HG03280 (cell line): Measurements from ENCODE around the gene HS6ST1.

ENCODE experiments used
- ATAC-seq: cut with Tn5 transposase; IDR thresholded peaks from one replicate; pipeline ENCODE4 v1.9.1; 2021; ENCODE audit warnings: mild to moderate bottlenecking, moderate library complexity; ENCODE audit not compliant: unreplicated experiment

The HS6ST1 gene

GRCh38 chr2:128348701-128349100 is 30.0 kb upstream of the HS6ST1 start:
- ATAC-seq, result no peak

- ATAC-seq, result no peak
Measured at GRCh38 chr2:128347701-128348539, 29.3 kb upstream of the HS6ST1 start.

- no peak for ATAC-seq
Measured at GRCh38 chr2:128347171-128347558, 28.5 kb upstream of the HS6ST1 start.

GRCh38 chr2:128346291-128347170 is 27.9 kb upstream of the HS6ST1 start:
- ATAC-seq, result no peak

- ATAC-seq, result no peak
Measured at GRCh38 chr2:128345436-128346165, 26.9 kb upstream of the HS6ST1 start.

GRCh38 chr2:128344101-128344500 is 25.4 kb upstream of the HS6ST1 start:
- ATAC-seq, result no peak

GRCh38 chr2:128343459-128343858 is 24.8 kb upstream of the HS6ST1 start:
- ATAC-seq, result no peak

- ATAC-seq, result no peak
Measured at GRCh38 chr2:128342550-128342949, 23.9 kb upstream of the HS6ST1 start.

- no peak for ATAC-seq
Measured at GRCh38 chr2:128341621-128342020, 23.0 kb upstream of the HS6ST1 start.

GRCh38 chr2:128332091-128332634 is 13.5 kb upstream of the HS6ST1 start:
- ATAC-seq, result no peak

GRCh38 chr2:128330583-128330982 is 11.9 kb upstream of the HS6ST1 start:
- no peak for ATAC-seq

- ATAC-seq, result no peak
Measured at GRCh38 chr2:128329607-128330006, 10.9 kb upstream of the HS6ST1 start.

- no peak for ATAC-seq
Measured at GRCh38 chr2:128327180-128327964, 8.7 kb upstream of the HS6ST1 start.

GRCh38 chr2:128326346-128326745 is 7.7 kb upstream of the HS6ST1 start:
- ATAC-seq, result no peak

GRCh38 chr2:128325611-128326181 is 7.0 kb upstream of the HS6ST1 start:
- ATAC-seq, result no peak

GRCh38 chr2:128324897-128325410 is 6.3 kb upstream of the HS6ST1 start:
- ATAC-seq, result no peak

- ATAC-seq, result no peak
Measured at GRCh38 chr2:128324008-128324896, 5.6 kb upstream of the HS6ST1 start.

GRCh38 chr2:128323555-128323931 is 4.9 kb upstream of the HS6ST1 start:
- ATAC-seq, result no peak
